ENCODE data around the gene ASPRV1.
"Not testable (repeated sequence)": the region's sequence is repeated elsewhere in the genome, so short reads cannot be mapped to it uniquely, and the experiment has no call there.

DNA sequence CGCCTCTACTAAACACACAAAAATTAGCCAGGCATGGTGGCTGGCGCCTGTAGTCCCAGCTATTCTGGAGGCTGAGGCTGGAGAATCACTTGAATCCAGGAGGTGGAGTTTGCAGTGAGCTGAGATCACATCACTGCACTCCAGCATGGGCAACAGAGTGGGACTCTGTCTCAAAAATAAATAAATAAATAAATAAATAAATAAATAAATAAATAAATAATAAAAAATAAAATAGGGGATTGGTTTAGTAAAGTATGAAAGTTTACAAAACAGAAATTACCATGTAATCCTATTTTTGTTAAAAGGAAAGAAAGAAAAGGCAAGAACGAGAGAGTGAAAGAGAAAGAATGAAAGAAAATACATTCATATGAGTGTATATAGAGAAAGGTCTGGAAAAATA is 10.8 kb downstream of the ASPRV1 start:
- TF ChIP-seq, protein P1, sequence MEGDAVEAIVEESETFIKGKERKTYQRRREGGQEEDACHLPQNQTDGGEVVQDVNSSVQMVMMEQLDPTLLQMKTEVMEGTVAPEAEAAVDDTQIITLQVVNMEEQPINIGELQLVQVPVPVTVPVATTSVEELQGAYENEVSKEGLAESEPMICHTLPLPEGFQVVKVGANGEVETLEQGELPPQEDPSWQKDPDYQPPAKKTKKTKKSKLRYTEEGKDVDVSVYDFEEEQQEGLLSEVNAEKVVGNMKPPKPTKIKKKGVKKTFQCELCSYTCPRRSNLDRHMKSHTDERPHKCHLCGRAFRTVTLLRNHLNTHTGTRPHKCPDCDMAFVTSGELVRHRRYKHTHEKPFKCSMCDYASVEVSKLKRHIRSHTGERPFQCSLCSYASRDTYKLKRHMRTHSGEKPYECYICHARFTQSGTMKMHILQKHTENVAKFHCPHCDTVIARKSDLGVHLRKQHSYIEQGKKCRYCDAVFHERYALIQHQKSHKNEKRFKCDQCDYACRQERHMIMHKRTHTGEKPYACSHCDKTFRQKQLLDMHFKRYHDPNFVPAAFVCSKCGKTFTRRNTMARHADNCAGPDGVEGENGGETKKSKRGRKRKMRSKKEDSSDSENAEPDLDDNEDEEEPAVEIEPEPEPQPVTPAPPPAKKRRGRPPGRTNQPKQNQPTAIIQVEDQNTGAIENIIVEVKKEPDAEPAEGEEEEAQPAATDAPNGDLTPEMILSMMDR (IDR thresholded peaks at IDR 0.05) = not testable (repeated sequence)
- not testable (repeated sequence) for TF ChIP-seq JUND (IDR thresholded peaks at IDR 0.05); FOSL2 (IDR thresholded peaks at IDR 0.05; ENCODE audit: borderline replicate concordance, low read depth); TCF12 (IDR thresholded peaks at IDR 0.05)
